SKM-1 (cell line): ENCODE data around the gene IGFBP1.

ENCODE experiments used
- DNase-seq: peaks from one replicate; lab custom pipeline; 2025; ENCODE audit not compliant: unreplicated experiment; lab: John Stamatoyannopoulos, UW

IGFBP1 gene

DNA sequence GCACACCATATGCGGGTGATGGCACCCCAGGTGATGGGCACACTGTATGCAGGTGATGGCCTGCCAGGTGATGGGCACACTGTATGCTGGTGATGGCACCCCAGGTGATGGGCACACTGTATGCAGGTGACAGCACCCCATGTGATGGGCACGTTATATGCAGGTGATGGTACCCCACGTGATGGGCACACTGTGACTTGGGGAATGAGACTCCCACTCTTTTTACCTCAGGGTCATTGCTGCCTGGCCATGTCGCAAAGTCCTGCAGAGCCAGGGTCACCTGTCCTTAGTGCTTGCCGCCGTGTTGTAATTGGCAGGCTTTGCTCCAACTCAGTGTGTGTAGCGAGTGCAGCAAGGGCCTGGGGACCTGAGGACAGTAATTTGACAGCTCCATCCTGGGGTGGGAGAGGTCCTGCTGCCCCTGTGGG, 7.8 kb upstream of the IGFBP1 start:
- no peak for DNase-seq

DNA sequence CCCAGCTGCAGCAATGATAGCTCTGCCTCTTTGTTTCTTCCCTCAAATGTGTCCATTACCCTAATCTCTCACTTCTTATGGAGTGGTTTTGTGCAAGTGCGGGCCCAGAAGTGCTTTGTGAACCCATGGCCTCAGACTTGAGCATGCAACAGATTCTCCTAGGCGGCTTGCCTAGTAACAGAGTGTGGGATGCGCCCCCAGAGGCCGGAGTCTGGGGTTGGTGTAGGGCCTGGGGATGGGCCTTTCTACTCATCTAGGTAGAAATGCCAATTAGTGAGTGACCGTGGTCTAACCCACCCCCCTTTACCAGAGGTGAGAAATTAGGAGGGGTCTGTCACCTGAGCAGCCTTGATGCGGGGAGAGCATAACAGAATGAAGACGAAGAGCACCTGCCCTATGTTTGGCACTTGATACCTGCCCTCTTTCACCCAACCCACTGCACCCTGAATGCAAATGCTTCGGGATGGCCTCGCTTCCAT, 7.0 kb upstream of the IGFBP1 start:
- no peak for DNase-seq

DNA sequence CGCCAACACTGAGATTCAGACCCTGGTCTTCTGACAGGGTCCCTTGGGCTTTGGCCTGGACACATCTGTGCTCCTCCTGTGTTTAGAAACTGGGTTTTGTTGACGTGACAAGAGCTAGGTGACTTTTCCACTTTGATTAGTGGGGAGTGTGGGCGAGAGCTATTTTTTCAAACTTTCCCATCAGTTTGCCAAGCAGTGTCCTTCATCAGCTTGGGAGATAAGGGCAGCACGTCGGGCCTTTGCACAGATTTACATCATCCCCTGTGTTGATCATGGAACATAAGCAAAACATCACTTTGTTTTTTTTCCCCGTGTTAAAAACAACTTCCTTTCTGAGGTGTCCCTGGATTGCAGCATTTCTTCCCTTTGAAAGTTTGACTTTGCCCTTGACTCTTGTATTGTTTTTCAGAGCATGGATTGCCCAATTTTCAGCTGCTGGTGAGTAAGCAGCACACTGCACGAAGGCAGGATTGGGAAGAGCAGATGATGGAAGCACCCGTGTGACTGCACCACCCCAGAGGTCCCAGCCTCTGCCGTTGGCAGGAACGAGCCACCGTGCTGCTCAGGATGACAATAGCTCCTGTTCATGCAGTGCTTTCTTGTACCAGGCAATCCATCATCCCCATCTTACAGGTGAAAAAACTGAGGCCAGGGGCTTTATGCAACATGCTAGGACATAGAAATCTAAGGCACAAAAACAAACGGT, 6.4 kb upstream of the IGFBP1 start:
- DNase-seq, result no peak

DNA sequence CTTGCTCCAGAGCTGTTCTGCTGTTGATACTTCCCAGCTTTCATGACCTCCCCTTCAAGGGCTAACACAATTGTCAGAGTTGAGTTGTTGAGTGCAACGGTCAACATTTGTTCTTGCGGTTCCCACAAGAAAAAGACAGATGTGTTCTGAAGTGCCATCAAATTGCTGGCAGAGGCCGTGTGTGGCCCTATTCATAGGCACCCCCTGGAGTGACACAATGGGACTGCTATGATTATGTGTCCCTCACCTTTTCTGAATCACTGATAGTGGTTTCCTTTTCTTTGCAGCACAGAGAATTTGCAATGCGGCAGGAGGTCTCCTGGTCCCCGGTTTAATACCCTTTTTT, 5.8 kb upstream of the IGFBP1 start:
- no peak for DNase-seq

DNA sequence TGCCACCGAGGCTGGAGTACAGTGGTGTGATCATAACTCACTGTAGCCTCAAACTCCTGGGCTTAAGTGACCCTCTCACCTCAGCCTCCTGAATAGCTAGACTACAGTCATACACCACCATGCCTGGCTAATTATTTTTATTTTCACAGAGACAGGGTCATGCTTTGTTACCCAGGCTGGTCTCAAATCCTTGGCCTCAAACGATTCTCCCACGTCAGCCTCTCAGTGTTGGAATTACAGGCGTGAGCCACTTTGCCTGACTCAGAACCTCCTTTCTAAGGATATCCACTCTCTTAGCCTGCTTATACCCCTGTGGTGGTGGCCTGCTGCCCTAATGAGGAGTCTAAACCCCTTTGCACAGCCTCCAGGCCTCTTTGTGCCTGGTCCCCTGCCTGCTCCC, 4.2 kb upstream of the IGFBP1 start:
- no peak for DNase-seq

DNA sequence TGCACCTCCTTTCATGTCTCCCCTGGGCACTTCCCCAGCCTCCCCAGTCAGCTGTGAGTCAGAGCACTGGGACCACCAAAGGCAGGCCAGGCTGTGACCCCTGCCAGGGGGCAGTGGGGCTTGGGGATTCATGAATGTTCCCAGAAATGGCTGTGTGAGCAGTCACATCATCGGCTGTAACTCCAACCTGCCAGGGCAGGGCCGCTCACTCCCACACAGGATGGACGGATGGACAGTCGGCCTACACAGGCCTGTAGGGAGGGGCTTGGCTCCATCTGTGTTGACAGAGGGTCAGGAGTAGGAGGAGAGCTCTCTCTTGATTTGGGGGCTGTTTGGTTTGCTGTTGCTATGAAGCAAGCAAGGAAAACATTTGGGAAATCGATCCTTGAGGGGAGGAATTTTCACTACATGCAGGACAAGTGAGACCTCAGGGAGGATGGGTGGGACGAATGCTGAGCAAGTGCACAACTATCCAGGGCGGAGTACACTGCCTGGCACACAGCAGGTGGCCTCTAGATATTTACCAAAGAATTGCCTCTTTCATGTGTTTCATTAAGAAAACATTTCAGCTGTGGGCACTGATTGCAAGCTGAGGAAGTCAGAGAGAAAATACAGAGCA, 2.9 kb upstream of the IGFBP1 start:
- no peak for DNase-seq

DNA sequence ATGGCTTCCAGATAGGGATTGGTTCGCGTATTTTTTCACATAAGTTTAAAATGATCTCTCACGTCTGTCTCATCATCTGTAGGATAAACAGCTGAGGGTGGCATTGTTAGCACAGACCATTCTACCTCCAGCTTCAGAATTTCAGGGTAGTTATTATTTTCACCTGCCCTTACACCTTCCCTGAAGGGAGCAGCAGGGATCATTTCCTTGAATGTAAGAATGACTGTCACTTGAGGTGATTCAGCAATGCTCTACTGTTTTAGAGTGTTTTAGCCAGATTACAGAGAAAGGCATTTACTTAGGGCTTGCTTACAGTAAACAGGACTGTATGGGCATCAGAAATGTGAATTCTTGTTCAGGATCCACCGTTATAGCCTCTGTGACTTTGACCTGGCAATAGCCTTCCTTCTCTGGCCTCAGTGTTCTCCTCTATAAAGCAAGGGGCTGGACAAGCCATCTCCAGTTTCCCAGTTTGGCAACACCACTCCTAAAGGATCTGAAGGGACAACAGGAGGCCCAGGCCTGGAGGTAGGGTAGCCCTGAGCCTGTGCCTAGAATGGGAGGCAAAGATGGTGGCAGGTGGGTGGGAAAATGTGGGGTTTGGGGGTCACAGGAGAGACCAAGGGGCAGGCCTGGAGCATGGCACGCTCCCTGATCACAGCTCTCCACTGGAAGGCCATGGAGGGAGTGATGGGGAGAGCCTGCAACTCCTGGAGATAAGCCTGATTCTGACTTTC, 1.2 kb upstream of the IGFBP1 start:
- no peak for DNase-seq

DNA sequence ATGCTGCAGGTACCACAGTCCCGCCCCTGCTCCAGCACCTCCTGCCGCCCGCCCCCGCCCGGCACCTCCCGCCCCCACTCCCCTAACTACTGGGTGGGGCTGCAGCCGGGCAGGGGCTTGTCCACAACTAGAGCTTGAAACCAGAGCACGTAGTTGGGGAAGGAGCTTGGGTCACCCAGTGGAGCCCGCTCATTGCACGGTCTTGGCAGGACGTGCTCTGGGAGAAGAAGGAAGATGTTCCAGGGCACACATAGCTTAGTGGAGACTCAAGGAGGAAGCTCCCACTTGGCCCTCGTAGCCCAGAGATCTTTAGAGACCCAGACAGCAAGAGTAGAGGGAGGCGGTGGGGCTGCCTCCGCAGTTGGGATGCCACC, 692 bp downstream of the IGFBP1 start:
- no peak for DNase-seq

DNA sequence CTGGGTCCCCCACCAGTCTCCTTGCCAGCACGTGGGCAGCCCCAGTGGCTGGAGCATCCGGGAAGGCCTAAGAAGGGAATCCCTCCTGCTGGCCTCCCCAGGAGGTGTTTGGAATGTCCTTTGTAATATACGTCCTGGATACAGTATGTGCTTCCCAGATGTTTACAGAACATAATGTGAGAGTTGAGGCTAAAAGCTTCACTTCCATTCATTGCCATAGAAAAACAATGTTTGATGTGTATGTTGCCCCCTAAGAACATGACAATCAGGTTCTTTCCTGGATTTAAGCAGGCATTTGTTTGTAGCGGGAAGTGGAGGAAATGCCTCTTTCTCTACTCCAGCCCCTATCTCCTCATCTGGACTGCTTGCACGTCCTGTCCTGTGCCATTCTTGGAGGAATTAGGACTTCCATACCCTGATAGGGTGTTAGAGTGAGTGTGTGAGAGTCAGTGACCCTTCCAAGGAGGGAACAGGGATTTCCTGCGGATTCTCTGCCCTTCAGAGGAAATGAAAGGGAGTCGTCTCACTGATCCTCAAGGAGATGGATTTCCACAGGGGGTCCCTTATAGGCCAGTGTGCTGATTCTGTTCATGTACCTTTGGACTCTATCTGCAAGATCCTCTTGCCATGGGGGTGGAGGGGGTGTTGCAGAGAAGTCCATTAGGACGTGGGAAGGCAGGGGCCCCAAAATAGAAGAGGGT, 1.2 kb downstream of the IGFBP1 start:
- no peak for DNase-seq

DNA sequence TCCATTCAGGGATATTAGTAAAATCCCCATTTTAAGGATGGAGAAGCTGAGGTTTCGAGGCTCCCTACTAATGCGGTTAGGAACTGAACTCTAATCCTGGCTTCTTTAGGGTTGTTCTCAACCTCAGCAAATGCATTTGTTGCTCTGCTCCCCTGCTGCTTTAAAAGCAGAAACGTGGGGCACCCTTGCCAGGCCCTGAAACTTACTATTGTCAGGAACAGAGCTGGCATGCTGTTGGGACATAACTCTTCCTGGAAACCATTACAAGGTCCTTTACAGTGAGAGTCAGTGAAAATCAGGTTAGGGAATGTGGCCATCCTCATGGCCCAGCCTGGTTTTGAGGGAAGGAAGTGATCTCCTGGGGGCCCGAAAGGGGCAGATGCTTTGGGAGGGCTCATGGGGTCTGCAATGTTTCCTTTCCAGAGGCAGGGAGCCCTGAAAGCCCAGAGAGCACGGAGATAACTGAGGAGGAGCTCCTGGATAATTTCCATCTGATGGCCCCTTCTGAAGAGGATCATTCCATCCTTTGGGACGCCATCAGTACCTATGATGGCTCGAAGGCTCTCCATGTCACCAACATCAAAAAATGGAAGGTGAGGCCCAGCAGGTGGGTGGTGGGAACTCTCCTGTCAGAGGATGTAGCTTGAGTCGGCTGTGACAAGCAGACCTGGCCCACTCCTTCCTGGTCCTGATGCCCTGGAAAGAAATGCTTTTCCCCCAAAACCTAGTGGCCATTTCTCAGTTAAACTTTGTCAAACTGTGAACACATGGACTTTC, 2.0 kb downstream of the IGFBP1 start:
- no peak for DNase-seq

DNA sequence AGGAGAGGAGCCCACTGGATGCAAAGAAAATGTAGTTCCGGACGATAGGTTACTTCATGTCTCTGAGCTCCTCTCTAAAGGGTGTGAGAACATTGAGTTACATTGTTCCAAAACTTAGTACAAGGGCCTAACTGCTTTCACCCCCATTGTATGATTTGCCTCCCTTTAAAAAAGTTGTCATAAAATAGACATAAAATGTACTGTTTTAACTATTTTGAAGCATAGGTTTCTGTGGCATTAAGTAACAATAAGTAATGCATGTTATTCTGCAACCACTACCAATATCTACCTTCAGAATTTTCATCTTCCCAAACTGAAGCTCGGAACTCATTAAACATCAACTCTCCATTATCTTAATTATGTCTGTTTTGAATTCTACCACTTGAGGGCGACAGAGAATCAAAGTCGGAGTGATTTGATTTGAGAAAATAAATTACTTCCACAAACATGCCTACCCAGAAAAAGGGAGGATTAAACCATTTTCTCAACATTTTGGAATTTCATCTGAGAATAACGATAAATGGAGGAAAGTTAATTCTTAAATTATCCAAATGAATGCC, 2.7 kb downstream of the IGFBP1 start:
- DNase-seq, result no peak

DNA sequence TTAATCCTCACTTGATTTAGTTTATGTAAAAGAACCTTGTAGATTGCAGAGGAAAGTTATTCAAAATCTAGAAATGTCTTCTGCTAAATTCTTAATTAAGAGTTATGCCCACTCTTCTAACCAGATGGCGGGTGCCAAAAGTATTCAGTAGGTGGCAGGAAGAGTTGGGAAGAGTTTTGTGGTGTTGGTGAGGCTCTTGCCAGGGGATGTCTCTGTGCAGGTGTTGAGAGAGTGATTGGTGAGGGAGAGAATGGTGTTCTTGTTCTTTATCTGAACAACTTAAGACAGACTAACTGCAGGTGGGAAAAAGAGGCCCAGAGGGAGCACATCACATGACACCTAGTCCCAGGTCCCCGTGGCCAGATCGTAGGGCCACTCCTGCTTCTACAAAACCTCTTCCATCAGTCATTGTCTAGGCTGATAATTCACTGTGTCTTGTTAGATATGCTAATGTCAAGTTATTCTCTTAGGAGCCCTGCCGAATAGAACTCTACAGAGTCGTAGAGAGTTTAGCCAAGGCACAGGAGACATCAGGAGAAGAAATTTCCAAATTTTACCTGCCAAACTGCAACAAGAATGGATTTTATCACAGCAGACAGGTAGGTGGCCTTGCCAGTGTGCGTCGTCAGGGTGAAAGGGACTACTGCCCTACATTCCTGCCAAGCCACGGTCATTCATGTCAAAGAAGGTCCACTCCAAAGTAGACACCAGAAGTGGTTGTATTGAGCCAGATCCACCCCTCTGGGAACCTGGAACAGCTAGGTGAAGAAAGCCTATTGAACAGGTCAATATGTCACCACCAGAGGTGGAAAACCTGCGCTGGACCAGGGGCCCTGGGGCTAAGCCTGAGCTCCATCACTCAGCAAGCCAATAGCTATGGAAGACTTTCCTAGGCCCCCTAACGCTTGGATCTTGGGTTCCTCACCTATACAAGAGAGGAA, 3.4 kb downstream of the IGFBP1 start:
- DNase-seq, result no peak

DNA sequence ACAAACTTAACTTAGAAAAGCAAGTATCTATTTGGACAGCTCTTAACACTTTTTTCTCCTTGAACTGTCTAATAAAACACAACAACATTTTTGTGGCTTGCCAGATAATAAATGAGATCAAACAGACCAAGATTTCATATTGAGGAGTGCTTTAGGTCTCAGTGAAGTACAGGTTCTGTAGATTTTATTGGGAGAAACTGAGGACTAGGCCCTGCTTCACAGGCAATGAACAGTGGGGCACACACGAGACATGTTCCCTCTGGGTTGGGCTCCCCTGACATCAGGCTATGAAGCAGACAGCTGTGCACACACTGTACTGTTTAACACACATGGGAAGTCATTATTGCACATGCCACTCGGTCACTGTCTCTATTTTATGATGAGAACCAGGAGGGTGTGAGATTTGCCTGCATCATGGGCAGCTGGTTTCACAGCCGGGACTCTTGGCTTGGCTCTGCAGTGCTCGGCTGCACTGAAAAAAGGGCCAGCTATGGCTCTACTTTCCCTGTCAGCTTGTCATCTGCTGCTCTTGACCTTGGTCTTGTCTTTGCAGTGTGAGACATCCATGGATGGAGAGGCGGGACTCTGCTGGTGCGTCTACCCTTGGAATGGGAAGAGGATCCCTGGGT, 4.2 kb downstream of the IGFBP1 start:
- no peak for DNase-seq

DNA sequence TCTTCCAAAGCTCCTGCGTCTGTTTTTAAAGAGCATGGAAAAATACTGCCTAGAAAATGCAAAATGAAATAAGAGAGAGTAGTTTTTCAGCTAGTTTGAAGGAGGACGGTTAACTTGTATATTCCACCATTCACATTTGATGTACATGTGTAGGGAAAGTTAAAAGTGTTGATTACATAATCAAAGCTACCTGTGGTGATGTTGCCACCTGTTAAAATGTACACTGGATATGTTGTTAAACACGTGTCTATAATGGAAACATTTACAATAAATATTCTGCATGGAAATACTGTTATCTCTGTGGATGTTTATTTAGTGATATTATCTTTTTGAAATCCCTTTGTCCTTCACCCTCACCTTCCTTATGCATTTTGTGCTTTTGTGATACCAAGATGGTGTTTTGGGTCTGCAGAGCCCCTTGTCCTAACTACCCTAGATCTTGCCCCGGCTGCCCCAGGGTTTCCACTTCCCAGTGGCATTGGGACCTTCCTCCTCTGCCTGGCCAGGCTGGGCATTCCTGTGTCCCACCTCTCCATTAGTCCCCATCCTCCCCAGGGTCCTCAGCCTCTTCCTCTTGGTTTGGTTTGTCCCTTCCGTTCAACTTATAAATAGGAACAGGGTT, 5.2 kb downstream of the IGFBP1 start:
- no peak for DNase-seq

DNA sequence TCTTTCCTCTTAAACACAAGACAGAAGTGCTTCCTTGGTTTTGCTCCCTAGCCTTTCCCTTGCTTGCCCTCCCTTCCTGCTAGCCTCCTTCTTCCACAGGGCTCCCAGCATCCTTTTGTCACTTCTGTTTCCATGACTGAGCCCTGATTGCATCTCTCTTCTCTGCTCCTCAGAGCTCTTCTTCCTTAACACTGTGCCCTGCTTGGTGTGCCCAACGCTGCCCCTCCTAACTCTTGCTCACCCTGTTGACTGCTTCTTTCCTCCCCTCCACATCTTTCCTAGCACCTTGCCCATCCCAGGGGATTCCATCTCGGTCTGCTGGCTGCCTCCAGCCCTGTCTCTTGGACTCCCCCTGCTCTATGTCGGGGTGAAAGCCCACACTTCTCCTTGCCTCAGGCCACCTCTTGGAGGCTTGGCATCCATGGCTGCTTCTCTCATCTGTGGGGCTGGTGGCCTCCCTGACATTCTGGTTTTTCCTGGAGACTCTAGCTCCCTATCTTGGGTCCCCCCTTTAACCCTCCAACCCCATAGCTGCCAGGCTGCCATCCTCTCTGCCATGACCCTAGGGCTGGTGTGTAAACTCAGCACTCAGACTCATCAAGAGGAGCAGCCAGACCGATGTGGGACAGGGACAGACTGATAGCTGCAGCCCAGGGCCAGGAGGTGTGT, 5.8 kb downstream of the IGFBP1 start:
- DNase-seq, result no peak

DNA sequence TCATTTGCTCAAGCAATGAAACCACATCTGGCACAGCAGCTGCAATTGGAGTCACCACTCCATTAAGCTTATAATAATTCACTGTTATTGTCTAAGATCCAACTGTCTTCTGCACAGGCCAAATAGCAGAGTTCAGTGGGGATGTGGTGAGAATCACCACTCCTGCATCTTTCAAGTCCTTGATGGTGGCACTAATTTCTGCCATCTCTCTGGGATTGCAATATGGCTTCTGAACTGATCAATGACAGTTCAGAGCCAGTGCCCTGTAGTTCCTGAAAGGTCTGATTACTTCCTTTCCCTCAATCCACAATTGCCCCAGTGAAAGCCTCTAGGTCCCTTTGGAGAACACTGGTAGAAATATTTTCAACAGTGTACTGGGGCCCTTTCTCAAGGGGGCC, 6.4 kb downstream of the IGFBP1 start:
- no peak for DNase-seq

DNA sequence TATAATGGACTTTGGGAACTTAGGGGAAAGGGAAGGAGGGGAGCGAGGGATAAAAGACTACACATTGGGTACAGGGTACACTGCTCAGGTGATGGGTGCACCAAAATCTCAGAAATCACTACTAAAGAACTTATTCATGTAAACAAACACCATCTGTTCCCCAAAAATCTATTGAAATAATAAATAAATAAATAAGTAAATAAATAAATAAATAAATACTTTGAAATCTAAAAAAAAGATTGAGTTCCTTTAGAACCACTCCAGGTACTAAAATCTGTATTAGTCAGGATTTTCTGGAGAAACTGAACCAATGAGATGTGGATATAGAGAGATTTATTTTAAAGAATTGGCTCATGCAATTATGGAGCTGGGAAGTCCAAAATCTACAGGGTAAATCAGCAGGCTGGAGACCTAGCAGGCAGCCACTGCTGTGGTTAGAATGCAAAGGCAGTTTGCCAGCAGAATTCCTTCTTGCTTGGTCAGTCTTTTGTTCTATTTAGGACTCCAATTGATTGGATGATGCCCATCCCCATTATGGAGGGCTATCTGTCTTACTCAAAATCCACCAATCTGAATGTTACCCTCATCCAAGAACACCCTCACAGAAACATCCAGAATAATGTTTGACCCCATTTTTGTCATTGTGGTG, 8.9 kb downstream of the IGFBP1 start:
- DNase-seq, result no peak

DNA sequence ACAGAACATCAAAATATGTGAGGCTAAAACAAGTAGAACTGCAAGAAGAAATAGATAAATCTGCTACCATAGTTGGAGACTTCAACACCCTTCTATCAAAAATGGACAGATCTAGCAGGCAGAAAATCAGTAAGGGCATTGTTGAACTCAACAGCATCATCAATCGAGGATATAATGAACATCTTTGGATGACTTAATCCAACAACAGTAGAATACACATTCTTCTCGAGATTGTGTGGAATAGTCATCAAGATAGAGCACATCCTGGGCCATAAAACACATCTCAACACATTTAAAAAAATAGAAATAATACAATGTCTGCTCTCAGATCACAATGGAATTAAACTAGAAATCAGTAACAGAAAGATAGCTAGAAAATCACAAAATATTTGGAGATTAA, 9.9 kb downstream of the IGFBP1 start:
- no peak for DNase-seq
